Activated CD4-positive, alpha-beta T cell treated with anti-CD3 and anti-CD28 coated beads, Interleukin-2, amount 50 U/mL, for 24 hours (primary cell): Measurements from ENCODE around the gene SELPLG.
"Not testable (repeated sequence)": the region's sequence is repeated elsewhere in the genome, so short reads cannot be mapped to it uniquely, and the experiment has no call there.

Source experiments
- DNase-seq, 2 donors: peaks; one replicate each; pipeline ENCODE4 v3.0.0-alpha.2; 2020; ENCODE audit warnings: low read depth in 1 of 2, low spot score in 1 of 2

The SELPLG gene

DNA sequence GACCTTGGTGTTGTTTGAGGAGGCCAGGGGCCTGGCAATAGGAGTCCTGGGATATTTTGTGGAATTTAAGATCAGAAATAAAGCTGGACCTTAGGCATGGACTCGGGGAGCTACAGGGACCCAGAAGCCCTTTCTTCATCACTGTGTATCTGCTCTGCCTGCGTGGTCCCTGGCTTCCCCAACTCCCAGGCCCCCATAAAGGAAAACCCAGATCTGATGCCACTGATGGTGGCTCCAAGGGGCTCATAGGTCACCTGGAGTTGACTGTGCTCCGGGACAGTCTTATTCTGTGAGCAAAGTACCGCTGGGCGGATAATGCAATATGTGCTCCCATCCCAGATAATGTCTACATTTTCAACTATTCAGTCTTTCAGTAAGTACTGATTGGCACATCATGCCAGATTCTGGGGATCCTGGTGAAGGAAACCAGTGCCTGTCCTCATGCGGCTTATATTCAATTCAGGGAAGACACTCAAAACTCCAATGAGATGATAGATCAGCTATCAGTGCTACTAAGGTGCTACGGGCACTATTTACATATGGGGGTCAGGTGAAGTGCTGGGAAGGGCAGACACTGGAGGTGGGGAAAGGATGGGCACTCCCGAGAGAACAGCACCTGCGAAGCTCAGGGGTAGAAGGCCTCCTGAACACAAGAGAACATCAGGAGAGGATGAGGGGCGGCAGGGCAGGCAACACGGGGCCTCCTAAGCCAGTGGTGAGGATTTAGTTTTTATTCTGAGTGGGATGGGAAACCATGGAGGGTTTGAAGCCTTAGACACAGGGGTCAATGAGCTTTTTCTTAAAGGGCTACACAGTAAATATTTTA is 5.5 kb upstream of the SELPLG start:
- no peak for DNase-seq

GRCh38 chr12:108638141-108638827 is 4.6 kb upstream of the SELPLG start:
- DNase-seq, result no peak

DNA sequence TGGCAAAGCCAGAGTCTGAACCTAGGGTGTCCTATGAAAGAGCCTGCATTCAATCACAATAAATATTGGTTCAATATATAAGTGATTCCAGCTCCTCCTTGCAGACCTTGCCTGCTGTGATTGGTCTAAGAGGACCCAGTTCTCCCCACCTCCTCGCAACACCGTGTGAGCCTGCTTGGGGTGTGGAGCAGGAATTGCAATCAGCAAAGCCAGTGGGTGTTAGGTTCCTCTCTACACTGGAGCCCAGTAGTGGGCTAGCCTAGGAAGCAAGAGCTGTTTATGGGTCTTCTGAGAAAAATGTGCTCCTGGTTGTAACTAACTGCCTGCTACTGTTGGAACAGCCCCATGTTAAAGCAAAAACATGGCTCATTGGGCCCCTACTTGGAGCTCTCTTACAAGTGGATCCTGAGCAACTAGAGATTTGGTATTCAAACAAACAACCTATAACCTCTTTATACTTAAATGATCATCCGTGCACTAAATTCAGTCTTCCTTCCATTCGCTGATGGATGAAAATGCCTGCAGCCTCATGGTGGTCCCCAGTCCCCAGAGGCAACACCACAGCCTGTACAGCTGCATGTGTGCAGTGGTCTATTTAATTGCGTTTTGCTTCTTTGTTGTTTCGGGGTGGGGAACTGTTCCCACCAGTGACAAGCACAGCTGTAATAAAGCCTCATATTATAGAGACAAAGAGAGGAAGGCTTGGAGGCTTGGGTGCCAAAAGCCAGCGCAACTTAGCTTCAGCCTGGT is 3.7 kb upstream of the SELPLG start:
- DNase-seq, result no peak

DNA sequence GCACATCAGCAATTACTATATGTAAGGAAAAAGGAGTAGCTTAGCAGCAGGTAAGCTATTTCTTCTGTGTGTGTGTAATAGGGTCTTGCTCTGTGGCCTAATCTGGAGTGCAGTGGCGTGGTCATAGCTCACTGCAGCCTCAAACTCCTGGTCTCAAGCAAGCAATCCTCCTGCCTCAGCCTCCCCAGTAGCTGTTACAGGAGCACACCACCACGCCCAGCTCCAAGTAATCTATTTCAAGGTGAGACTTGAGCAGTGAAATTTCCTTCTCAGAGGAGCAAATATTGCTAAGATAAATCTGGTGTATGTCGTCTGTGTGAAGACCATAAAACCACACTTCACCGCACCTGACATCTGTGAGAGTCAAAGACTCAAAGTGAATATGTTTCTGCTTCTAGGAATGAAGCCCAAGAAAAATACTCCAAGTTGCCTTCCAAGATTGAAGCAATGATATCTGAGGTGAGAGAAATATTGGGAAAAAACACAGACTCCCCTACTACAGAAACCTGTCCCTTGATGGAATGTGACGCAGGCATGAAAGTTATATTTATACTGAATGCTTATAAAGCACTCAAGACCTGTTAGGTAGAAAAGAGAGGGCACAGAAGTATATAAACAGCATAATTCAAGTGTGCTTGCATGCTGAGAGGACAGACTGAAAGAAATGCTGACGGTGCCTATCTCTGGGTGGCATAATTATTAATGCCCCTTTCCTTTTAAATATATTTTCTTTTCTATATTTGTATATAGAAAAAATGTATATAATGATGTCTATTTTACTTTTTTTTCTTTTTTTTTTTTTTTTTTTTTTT is 2.5 kb upstream of the SELPLG start:
- no peak for DNase-seq

GRCh38 chr12:108635201-108635996 is 1.7 kb upstream of the SELPLG start:
- no peak for DNase-seq

DNA sequence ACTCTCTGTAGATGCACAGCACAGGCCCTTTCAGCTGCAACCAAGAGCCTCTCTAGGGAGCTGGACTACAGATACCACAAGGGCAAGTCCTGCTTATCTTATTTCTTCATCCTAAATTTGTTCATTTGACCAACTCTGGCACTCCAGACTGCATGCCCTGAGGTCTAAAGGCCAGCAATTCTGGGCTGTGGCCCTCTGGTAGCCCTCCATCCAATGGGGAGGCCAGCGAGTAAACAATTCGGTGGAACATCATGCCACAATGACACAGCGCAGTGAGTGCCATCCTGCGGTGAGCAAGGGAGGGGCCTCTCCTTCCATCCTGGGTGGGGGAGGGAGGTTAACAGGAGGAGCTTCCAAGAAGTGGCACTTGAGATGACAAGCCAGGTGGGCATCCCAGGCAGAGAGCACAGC is 652 bp upstream of the SELPLG start:
- DNase-seq, result no peak

- no peak for DNase-seq
These were observed 587 bp downstream of the SELPLG start for GRCh38 chr12:108633081-108633533.

DNA sequence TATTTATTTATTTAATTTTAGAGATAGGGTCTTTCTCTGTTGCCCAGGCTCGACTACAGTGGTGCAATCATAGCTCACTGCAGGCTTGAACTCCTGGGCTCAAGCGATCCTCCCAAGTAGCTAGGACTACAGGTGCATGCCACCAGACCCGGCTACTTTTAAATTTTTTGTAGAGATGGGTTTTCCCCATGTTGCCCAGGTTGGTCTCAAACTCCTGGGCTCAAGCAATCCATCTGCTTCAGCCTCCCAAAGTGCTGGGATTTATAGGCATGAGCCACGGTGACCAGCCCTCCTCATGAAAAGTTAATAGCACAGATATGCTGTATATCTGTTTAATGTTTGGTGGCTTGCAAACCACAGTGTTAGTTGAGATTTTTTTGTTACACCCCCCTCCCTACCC is 2.4 kb downstream of the SELPLG start:
- DNase-seq, result not testable (repeated sequence)

- DNase-seq, result no peak
These were observed 3.0 kb downstream of the SELPLG start for GRCh38 chr12:108630481-108631207.

DNA sequence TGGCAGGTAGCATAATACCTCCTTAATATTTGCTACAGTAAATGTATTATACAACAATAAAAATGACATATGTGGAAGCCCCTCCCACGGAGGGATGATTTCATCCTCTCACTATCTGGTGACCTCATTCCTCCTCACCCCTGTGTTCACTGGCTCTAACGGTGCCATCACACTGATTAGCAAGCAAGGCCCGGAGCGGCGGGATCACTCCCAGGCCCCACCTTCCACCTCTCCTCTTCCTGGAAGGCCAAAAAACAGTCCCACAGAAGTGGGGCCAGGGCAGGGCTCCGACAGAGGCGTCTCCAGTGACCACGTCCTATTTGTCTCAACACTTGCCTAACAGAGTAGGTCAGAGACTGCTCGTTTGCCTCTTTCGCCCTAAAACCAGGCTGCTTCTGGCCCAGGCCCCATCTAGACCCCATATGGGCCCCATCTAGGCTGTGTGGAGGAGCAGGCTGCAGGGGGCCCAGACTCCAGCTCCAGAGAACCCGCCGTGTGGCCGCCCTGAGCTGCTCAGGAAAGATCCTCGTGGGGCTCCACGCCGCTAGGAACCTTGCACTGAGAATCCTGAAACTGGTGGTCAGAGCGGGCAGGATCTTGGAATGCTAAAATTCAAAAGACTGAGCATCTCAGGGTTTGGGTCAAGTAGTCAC is 3.7 kb downstream of the SELPLG start:
- peak in 1 of 2 donors; percentile 62 for DNase-seq

DNA sequence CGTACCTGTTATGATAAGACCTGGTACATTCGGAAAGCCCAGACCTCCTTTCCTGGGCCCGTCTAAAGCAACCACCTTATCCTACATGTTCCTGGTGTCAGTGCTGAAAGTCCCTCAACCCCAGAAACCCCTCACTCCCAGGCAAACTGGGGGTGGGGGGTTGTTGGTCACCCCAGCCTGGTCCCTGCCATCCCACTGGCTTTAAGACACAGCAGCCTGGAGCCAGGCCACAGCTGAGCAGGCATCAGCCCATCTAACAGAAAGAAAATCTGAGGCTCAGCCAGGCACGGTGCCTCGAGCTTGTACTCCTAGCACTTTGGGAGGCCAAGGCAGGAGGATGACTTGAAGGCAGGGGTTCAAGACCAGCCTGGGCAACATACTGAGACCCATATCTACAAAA is 4.5 kb downstream of the SELPLG start:
- DNase-seq, result no peak

- no peak for DNase-seq
These were observed 6.4 kb downstream of the SELPLG start for GRCh38 chr12:108627134-108627920.

DNA sequence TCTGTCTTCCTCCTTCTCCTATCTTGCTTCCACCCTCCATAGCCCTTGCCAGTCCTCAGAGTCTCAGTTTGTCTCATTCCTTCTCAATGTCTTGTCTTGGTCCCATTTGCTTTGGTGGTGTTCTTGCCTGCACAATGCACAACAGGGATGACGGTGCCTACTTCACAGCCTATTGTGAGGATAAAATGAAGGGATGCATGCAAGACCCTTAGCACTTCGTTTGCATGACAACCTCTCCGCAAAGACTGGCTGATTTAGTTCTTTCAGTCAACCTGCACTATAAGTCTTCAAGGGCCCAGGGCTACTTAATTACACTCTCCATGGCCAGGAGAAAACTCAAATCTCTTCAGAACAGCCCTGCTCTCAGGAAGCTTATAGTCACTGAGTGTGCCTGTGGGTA is 8.5 kb downstream of the SELPLG start:
- no peak for DNase-seq

DNA sequence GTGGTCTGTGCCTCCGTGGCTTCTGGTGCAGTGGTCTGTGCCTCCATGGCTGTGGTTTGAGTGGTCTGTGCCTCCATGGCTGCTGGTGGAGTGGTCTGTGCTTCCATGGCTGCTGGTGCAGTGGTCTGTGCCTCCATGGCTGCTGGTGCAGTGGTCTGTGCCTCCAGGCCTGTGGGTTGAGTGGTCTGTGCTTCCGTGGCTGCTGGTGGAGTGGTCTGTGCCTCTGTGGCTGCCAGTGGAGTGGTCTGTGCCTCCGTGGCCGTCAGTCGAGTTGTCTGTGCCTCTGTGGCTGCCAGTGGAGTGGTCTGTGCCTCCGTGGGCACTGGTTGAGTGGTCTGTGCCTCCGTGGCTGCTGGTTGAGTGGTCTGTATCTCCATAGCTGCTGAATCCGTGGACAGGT is 10.1 kb downstream of the SELPLG start:
- no peak for DNase-seq

- DNase-seq, result no peak
These were observed 10.7 kb downstream of the SELPLG start for GRCh38 chr12:108622921-108623514.

GRCh38 chr12:108622421-108622820 is 11.3 kb downstream of the SELPLG start:
- no peak for DNase-seq

- DNase-seq, result no peak
These were observed 12.5 kb downstream of the SELPLG start for GRCh38 chr12:108621161-108621560.
